SK-N-SH (cell line): Measurements from ENCODE around the gene CTNNA3. TPM values are rescaled to one million over a fixed set of nuclear protein-coding genes. Genes with fewer than 3 reads are reported as not detected.
"Not testable (repeated sequence)": the region's sequence is repeated elsewhere in the genome, so short reads cannot be mapped to it uniquely, and the experiment has no call there.

Source experiments
- CTCF ChIA-PET: fragments of 300-600, 350-600 bp; formaldehyde crosslinking; extraction: SDS; loops from one replicate; lab custom pipeline; 2021; lab: Yijun Ruan, JAX
- POLR2A ChIA-PET: fragments of 350-600 bp; sonication (Branson Sonifier 250); formaldehyde crosslinking; extraction: SDS; loops from one replicate; lab custom pipeline; 2020; ENCODE audit warnings: antibody characterized with exemption, inconsistent platforms; lab: Yijun Ruan, JAX
- DNase-seq: peaks from one replicate; pipeline ENCODE4 v3.0.0; 2012
- H2AFZ ChIP-seq: fragments of 200-600 bp; sonication (generic); 2 replicates; pipeline ENCODE4 v1.8.1; 2016; ENCODE audit warnings: antibody characterized with exemption, mild to moderate bottlenecking, low read depth
- H3F3A ChIP-seq: fragments of 200-600 bp; sonication (generic); replicated peaks from 2 replicates; pipeline ENCODE3; 2016; ENCODE audit warnings: antibody characterized with exemption, mild to moderate bottlenecking; ENCODE audit not compliant: insufficient read depth
- H3K27ac ChIP-seq, 2 experiments: fragments of 200-500 bp in 1 of 2; fragments of 200-600 bp in 1 of 2; sonication (Bioruptor generic) in 1 of 2; sonication (generic), shearing (Covaris generic) in 1 of 2; 2 replicates each; pipeline versions ENCODE4 v1.5.1 to v1.6.1; 2014 to 2016; ENCODE audit warnings: low read depth in 2 of 2, inconsistent platforms in 1 of 2, low read length in 1 of 2, mild to moderate bottlenecking in 1 of 2, mixed read lengths in 1 of 2
- H3K27me3 ChIP-seq: fragments of 200-600 bp; sonication (generic), shearing (Covaris generic); 2 replicates; pipeline ENCODE4 v1.6.1; 2016; ENCODE audit warnings: mixed run types; ENCODE audit not compliant: insufficient read depth
- H3K36me3 ChIP-seq, 2 experiments: fragments of 200-500 bp in 1 of 2; fragments of 200-600 bp in 1 of 2; sonication (Bioruptor generic) in 1 of 2; sonication (generic) in 1 of 2; replicated peaks in 1 of 2; 2 replicates each; pipeline versions ENCODE3 to v1.5.1; 2014 to 2016; ENCODE audit warnings: low read length in 1 of 2, mild to moderate bottlenecking in 1 of 2; ENCODE audit not compliant: insufficient read depth in 2 of 2, control insufficient read depth in 1 of 2
- H3K4me1 ChIP-seq, 2 experiments: fragments of 200-500 bp in 1 of 2; fragments of 200-600 bp in 1 of 2; sonication (Bioruptor generic) in 1 of 2; sonication (generic), shearing (Covaris generic) in 1 of 2; 2 replicates each; pipeline versions ENCODE4 v1.5.1 to v1.6.1; 2014 to 2016; ENCODE audit warnings: low read depth in 1 of 2, low read length in 1 of 2, mixed run types in 1 of 2; ENCODE audit not compliant: insufficient read depth in 2 of 2, control insufficient read depth in 1 of 2
- H3K4me2 ChIP-seq: fragments of 200-600 bp; sonication (generic), shearing (Covaris generic); 2 replicates; pipeline ENCODE4 v1.6.1; 2017; ENCODE audit warnings: mixed run types
- H3K4me3 ChIP-seq, 2 experiments: fragments of 200-500 bp in 1 of 2; fragments of 200-600 bp in 1 of 2; sonication (Bioruptor generic) in 1 of 2; sonication (generic), shearing (Covaris generic) in 1 of 2; 2 replicates each; pipeline versions ENCODE4 v1.5.1 to v1.8.1; 2014 to 2016; ENCODE audit warnings: low read depth in 2 of 2, inconsistent platforms in 1 of 2, low read length in 1 of 2, mild to moderate bottlenecking in 1 of 2, mixed read lengths in 1 of 2, moderate library complexity in 1 of 2
- H3K79me2 ChIP-seq: fragments of 200-600 bp; sonication (generic); 2 replicates; pipeline ENCODE4 v1.8.1; 2017; ENCODE audit warnings: mild to moderate bottlenecking; ENCODE audit not compliant: insufficient read depth
- H3K9ac ChIP-seq: fragments of 200-600 bp; sonication (generic); 2 replicates; pipeline ENCODE4 v1.6.1; 2017; ENCODE audit warnings: mixed run types
- H3K9me2 ChIP-seq: fragments of 200-600 bp; sonication (generic); 2 replicates; pipeline ENCODE4 v1.6.1; 2017; ENCODE audit warnings: mixed run types
- H3K9me3 ChIP-seq: fragments of 200-600 bp; sonication (generic); 2 replicates; pipeline ENCODE4 v1.6.1; 2017; ENCODE audit warnings: mixed run types, mild to moderate bottlenecking, moderate library complexity
- H4K20me1 ChIP-seq: fragments of 200-600 bp; sonication (generic); 2 replicates; pipeline ENCODE4 v1.6.1; 2017; ENCODE audit warnings: mild to moderate bottlenecking, mixed run types; ENCODE audit not compliant: insufficient read depth
- CTCF ChIP-seq: fragments of 200-600 bp; sonication (generic); IDR thresholded peaks from 2 replicates; pipeline ENCODE4 v1.6.1; 2017; ENCODE audit warnings: antibody characterized with exemption, mild to moderate bottlenecking, moderate library complexity
- EP300 ChIP-seq, 2 experiments: IDR thresholded peaks; 2 replicates each; pipeline versions ENCODE4 v1.4.0 to v1.6.1; 2012; ENCODE audit warnings: borderline replicate concordance in 1 of 2, low read depth in 1 of 2, low read length in 1 of 2
- EZH2phosphoT487 ChIP-seq: fragments of 200-600 bp; sonication (generic); IDR thresholded peaks from 2 replicates; pipeline ENCODE4 v1.6.1; 2017; ENCODE audit warnings: low read depth, mixed run types, mild to moderate bottlenecking, antibody characterized with exemption, moderate library complexity, borderline replicate concordance
- FOSL2 ChIP-seq: IDR thresholded peaks from 2 replicates; pipeline ENCODE4 v1.4.0; 2012; ENCODE audit warnings: low read depth, mild to moderate bottlenecking, moderate library complexity, borderline replicate concordance
- FOXM1 ChIP-seq: IDR thresholded peaks from 2 replicates; pipeline ENCODE4 v1.4.0; 2012; ENCODE audit warnings: low read depth, mild to moderate bottlenecking
- GABPA ChIP-seq: IDR thresholded peaks from 2 replicates; pipeline ENCODE4 v1.4.0; 2012; ENCODE audit warnings: low read depth, mild to moderate bottlenecking
- GATA2 ChIP-seq: sonication (generic); formaldehyde crosslinking; IDR thresholded peaks from 2 replicates; pipeline ENCODE4 v1.5.0; 2020; ENCODE audit warnings: mild to moderate bottlenecking, missing genetic modification reagents
- JUND ChIP-seq: IDR thresholded peaks from 2 replicates; pipeline ENCODE4 v1.4.0; 2012
- MEF2A ChIP-seq: IDR thresholded peaks from 2 replicates; pipeline ENCODE4 v1.4.0; 2012; ENCODE audit warnings: low read depth, borderline replicate concordance
- NFIC ChIP-seq: IDR thresholded peaks from 2 replicates; pipeline ENCODE4 v1.4.0; 2012; ENCODE audit warnings: borderline replicate concordance
- PBX3 ChIP-seq: IDR thresholded peaks from 2 replicates; pipeline ENCODE4; 2012
- RAD21 ChIP-seq: IDR thresholded peaks from 2 replicates; pipeline ENCODE4 v1.6.1; 2012; ENCODE audit warnings: mild to moderate bottlenecking, low read length
- RCOR1 ChIP-seq: fragments of 150-350 bp; IDR thresholded peaks from 2 replicates; pipeline ENCODE4 v1.6.1; 2017; ENCODE audit warnings: antibody characterized with exemption, low read length
- RXRA ChIP-seq: IDR thresholded peaks from 2 replicates; pipeline ENCODE4 v1.4.0; 2012; ENCODE audit warnings: low read depth, mild to moderate bottlenecking, borderline replicate concordance
- SIN3A ChIP-seq: IDR thresholded peaks from 2 replicates; pipeline ENCODE4 v1.6.1; 2012; ENCODE audit warnings: low read depth, mild to moderate bottlenecking, low read length, moderate library complexity, borderline replicate concordance
- TAF1 ChIP-seq: IDR thresholded peaks from 2 replicates; pipeline ENCODE4 v1.6.1; 2012; ENCODE audit warnings: low read depth, mild to moderate bottlenecking, low read length, moderate library complexity, borderline replicate concordance
- USF1 ChIP-seq: IDR thresholded peaks from 2 replicates; pipeline ENCODE4 v1.4.0; 2012; ENCODE audit warnings: low read depth, borderline replicate concordance
- WGBS: methylation state at CpG from one replicate; pipeline ENCODE4 v1.1.6; 2017; ENCODE audit warnings: low lambda C conversion rate; 5-methylcytosine and 5-hydroxymethylcytosine counted together
- polyA plus RNA-seq, 3 experiments: library from polyadenylated mRNA; depleted of rRNA; stranded (reverse); fragments of >200 nt; gene quantifications; 2 replicates each; pipeline ENCODE4 v1.2.3, GENCODE V29; 2012

Gene CTNNA3
- polyA plus RNA-seq, 1 of the 3 experiments (the other 2 are of a cell fraction) = not detected

GRCh38 chr10:67230680-67231500, 465.1 kb downstream of the CTNNA3 start:
- CTCF ChIA-PET, H3K27ac ChIP-seq, H3K36me3 ChIP-seq, H3K9me2 ChIP-seq, H2AFZ ChIP-seq, H3K4me2 ChIP-seq, H4K20me1 ChIP-seq, DNase-seq, H3F3A ChIP-seq, H3K4me3 ChIP-seq, H3K9ac ChIP-seq, H3K79me2 ChIP-seq, POLR2A ChIA-PET, H3K27me3 ChIP-seq, H3K9me3 ChIP-seq, H3K4me1 ChIP-seq: not testable (repeated sequence)
- under 1% methylated on average over 16 of the region's 29 CpGs for WGBS

- H3K4me1 ChIP-seq = no peaks in the 10 kb centered on the region
- no peaks in the 10 kb centered on the region for H3K9me2 ChIP-seq
- H3K79me2 ChIP-seq = no peaks in the 10 kb centered on the region
- 0% methylated on average over 4 of the region's 4 CpGs for WGBS
- POLR2A ChIA-PET = no interaction called here
- H4K20me1 ChIP-seq = no peaks in the 10 kb centered on the region
- DNase-seq = no peak
- H3K9ac ChIP-seq = no peak overlapping the region
- no peaks in the 10 kb centered on the region for H3F3A ChIP-seq
- no peak overlapping the region for H3K4me3 ChIP-seq
- CTCF ChIA-PET = no interaction called here
- H3K36me3 ChIP-seq = no peaks in the 10 kb centered on the region
- H3K4me2 ChIP-seq = no peak overlapping the region
- no peak overlapping the region for H3K27ac ChIP-seq
- no peaks in the 10 kb centered on the region; the same call in 1 of the 2 replicates for H3K27me3 ChIP-seq
- no peak for TF ChIP-seq GATA2 (CRISPR knock-in tag)
- TF ChIP-seq RCOR1 = no peak
- no peak for TF ChIP-seq RXRA
- TF ChIP-seq NFIC = no peak
- no peak for TF ChIP-seq JUND
- no peak for TF ChIP-seq MEF2A
- no peak for TF ChIP-seq SIN3A
- no peak for TF ChIP-seq RAD21
- TF ChIP-seq, all 33 proteins: peak for 0
- H2AFZ ChIP-seq = no peak overlapping the region
- H3K9me3 ChIP-seq = no peaks in the 10 kb centered on the region
These were observed 470.8 kb downstream of the CTNNA3 start for GRCh38 chr10:67225226-67225625.

- CTCF ChIA-PET = no interaction called here
- TF ChIP-seq FOSL2 (no peak), CTCF (no peak), EZH2phosphoT487 (no peak), GABPA (no peak), NFIC (no peak), USF1 (no peak), GATA2 (CRISPR knock-in tag) (no peak), RXRA (no peak), PBX3 (no peak), EP300 (IDR thresholded peaks at IDR 0.05; ENCODE audit: borderline replicate concordance in 1 of 2, low read depth in 1 of 2, low read length in 1 of 2) (no peak), TAF1 (no peak), FOXM1 (no peak), RCOR1 (no peak)
These were observed 471.4 kb downstream of the CTNNA3 start for GRCh38 chr10:67224553-67224952.

More at GRCh38 chr10:67224553-67224952, 471.4 kb downstream of the CTNNA3 start:
- WGBS = 1% methylated on average over 5 of the region's 5 CpGs
- H3K4me1 ChIP-seq = no peaks in the 10 kb centered on the region
- no peaks in the 10 kb centered on the region for H3F3A ChIP-seq
- H3K36me3 ChIP-seq = no peaks in the 10 kb centered on the region
- H3K9me2 ChIP-seq = no peaks in the 10 kb centered on the region
- no peaks in the 10 kb centered on the region for H4K20me1 ChIP-seq
- H3K27ac ChIP-seq = no peak overlapping the region
- no peak overlapping the region for H3K4me2 ChIP-seq
- H3K9me3 ChIP-seq = no peaks in the 10 kb centered on the region
- no peak overlapping the region for H2AFZ ChIP-seq
- POLR2A ChIA-PET = no interaction called here
- H3K27me3 ChIP-seq = no peaks in the 10 kb centered on the region; the same call in 1 of the 2 replicates
- H3K4me3 ChIP-seq = no peak overlapping the region
- no peaks in the 10 kb centered on the region for H3K79me2 ChIP-seq
- no peak overlapping the region for H3K9ac ChIP-seq
- DNase-seq = no peak
